Naive thymus-derived CD4-positive, alpha-beta T cell (primary cell): ENCODE measurements around the gene TMEM255A. TPM values are rescaled to one million over a fixed set of nuclear protein-coding genes. Genes with fewer than 3 reads are reported as not detected.

Source experiments
- ATAC-seq: fragments of 150-1000 bp; cut with Tn5 transposase; 2 replicates; pipeline ENCODE4 v1.10.0; 2021; ENCODE audit warnings: mild to moderate bottlenecking, moderate library complexity
- CTCF ChIA-PET: fragments of 350-600 bp; sonication (Branson Sonifier 250); formaldehyde crosslinking; loops from one replicate; lab custom pipeline; 2021; ENCODE audit warnings: antibody characterized with exemption; lab: Charles Lee
- POLR2A ChIA-PET: fragments of 350-600 bp; sonication (Branson Sonifier 250); formaldehyde crosslinking; loops from one replicate; lab custom pipeline; 2021; ENCODE audit warnings: antibody characterized with exemption, inconsistent platforms; lab: Charles Lee
- DNase-seq, 9 donors: peaks; one replicate each; pipeline versions ENCODE4 v3.0.0 to v3.0.0-alpha.2; 2020 to 2022; ENCODE audit warnings: mixed read lengths in 1 of 9
- H3K27ac ChIP-seq: one replicate; pipeline ENCODE4 v1.7.0; 2013; ENCODE audit warnings: mild to moderate bottlenecking, low read depth, low read length, moderate library complexity
- H3K27me3 ChIP-seq, 2 donors: one replicate each; pipeline ENCODE4 v1.7.0; 2013; ENCODE audit warnings: low read length in 2 of 2, mild to moderate bottlenecking in 2 of 2, moderate library complexity in 2 of 2; ENCODE audit not compliant: control insufficient read depth in 2 of 2, insufficient read depth in 2 of 2
- H3K36me3 ChIP-seq, 3 experiments: 1 replicate in 2 of 3; 2 replicates in 1 of 3; pipeline ENCODE4 v1.7.0; 2013; ENCODE audit warnings: low read length in 3 of 3, mild to moderate bottlenecking in 3 of 3, moderate library complexity in 1 of 3; ENCODE audit not compliant: insufficient read depth in 3 of 3, control insufficient read depth in 2 of 3
- H3K4me1 ChIP-seq, 2 donors: one replicate each; pipeline ENCODE4 v1.7.0; 2013; ENCODE audit warnings: low read length in 2 of 2, mild to moderate bottlenecking in 2 of 2, moderate library complexity in 1 of 2; ENCODE audit not compliant: control insufficient read depth in 2 of 2, insufficient read depth in 2 of 2
- H3K4me3 ChIP-seq: 2 replicates; pipeline ENCODE4 v1.7.0; 2013; ENCODE audit warnings: mild to moderate bottlenecking, low read length
- H3K9me3 ChIP-seq, 3 experiments: 1 replicate in 2 of 3; 2 replicates in 1 of 3; pipeline ENCODE4 v1.7.0; 2013; ENCODE audit warnings: low read length in 3 of 3; ENCODE audit not compliant: control insufficient read depth in 2 of 3
- H3K27ac Mint-ChIP-seq, 9 donors: one replicate each; pipeline ENCODE4 v1.8.0; 2020 to 2022; ENCODE audit warnings: mixed read lengths in 9 of 9, mild to moderate bottlenecking in 8 of 9, moderate library complexity in 5 of 9, inconsistent platforms in 2 of 9
- H3K27me3 Mint-ChIP-seq, 5 donors: one replicate each; pipeline ENCODE4 v1.8.0; 2021 to 2022; ENCODE audit warnings: mixed read lengths in 5 of 5, mild to moderate bottlenecking in 1 of 5
- H3K36me3 Mint-ChIP-seq, 5 donors: one replicate each; pipeline ENCODE4 v1.8.0; 2020 to 2022; ENCODE audit warnings: mixed read lengths in 5 of 5, mild to moderate bottlenecking in 3 of 5, inconsistent platforms in 1 of 5
- H3K4me1 Mint-ChIP-seq, 7 donors: one replicate each; pipeline ENCODE4 v1.8.0; 2020 to 2022; ENCODE audit warnings: mixed read lengths in 7 of 7, mild to moderate bottlenecking in 3 of 7, inconsistent platforms in 1 of 7
- H3K4me3 Mint-ChIP-seq, 10 donors: one replicate each; pipeline ENCODE4 v1.8.0; 2020 to 2022; ENCODE audit warnings: mild to moderate bottlenecking in 10 of 10, mixed read lengths in 10 of 10, moderate library complexity in 6 of 10, inconsistent platforms in 2 of 10
- H3K9me3 Mint-ChIP-seq, 11 donors: one replicate each; pipeline ENCODE4 v1.8.0; 2020 to 2022; ENCODE audit warnings: mixed read lengths in 11 of 11, mild to moderate bottlenecking in 4 of 11, inconsistent platforms in 1 of 11, moderate library complexity in 1 of 11
- intact Hi-C, 2 donors: fragments of 100-400 bp; cut with micrococcal nuclease; formaldehyde crosslinking; loops; one replicate each; pipeline ENCODE4 v1.15.1; 2023
- polyA plus RNA-seq, 2 donors: library from polyadenylated mRNA; unstranded; fragments of 300-500 nt; fragmentation: Illumina TruSeq; gene quantifications; one replicate each; pipeline ENCODE4 v1.2.3, GENCODE V29; 2021
- total RNA-seq, 6 experiments: library from RNA in 5 of 6; stranded (reverse) in 5 of 6; gene quantifications; 1 replicate in 5 of 6; 2 replicates in 1 of 6; pipeline ENCODE4 v1.2.3 and lab custom pipeline; 2021 to 2026

Gene TMEM255A
- total and polyA plus RNA-seq, 7 experiments from 2014 or later, result 0.06 to 1.2 (median 0.12) TPM; not detected in 4

GRCh38 chrX:120309873-120310705 is 1.2 kb downstream of the TMEM255A start:
- DNase-seq (peak in 2 of 9 donors; percentile 9), ATAC-seq (no peak)
- Histone ChIP-seq H3K4me1 (peaks cover 0 to 2% of the 10 kb centered on the region in 2 donors), H3K27ac (no peak overlapping the region), H3K9me3 (no peaks in the 10 kb centered on the region), H3K27me3 (peaks cover 0 to 3% of the 10 kb centered on the region in 2 donors), H3K4me3 (peak overlapping the region; percentile 74), H3K36me3 (no peaks in the 10 kb centered on the region)
- intact Hi-C loops, result loop anchor here (1.0 to 10.0 kb wide), 6 partner anchors 9 to 157 kb away; partner anchors contain the start of genes ZBTB33 (in 2 of the 2), ATP1B4 (in 1 of the 2) and LAMP2 (in 1 of the 2)
- Mint-ChIP-seq H3K27ac (peak overlapping the region; percentile 18 to 96 (median 88)), H3K4me1 (peaks cover 8 to 31% (median 15%) of the 10 kb centered on the region in 7 donors), H3K4me3 (peak overlapping the region; percentile 81 to 91 (median 87)), H3K9me3 (peaks cover 0 to 4% (median 0%) of the 10 kb centered on the region in 11 donors), H3K36me3 (no peaks in the 10 kb centered on the region), H3K27me3 (peaks cover 16 to 83% (median 31%) of the 10 kb centered on the region in 5 donors)
- CTCF ChIA-PET, result interaction anchor here (1.2 to 2.2 kb wide), 5 partner anchors 9 to 176 kb away, joined by 4 to 8 read pairs (median 5); partner anchors contain the start of gene ZBTB33
- POLR2A ChIA-PET, result interaction anchor here (0.7 to 2.9 kb wide), 8 partner anchors 15 to 251 kb away, joined by 3 to 15 read pairs (median 4); partner anchors contain the start of genes CUL4B and ZBTB33

GRCh38 chrX:120308959-120309872 is 2.0 kb downstream of the TMEM255A start:
- no peaks in the 10 kb centered on the region for H3K9me3 ChIP-seq
- DNase-seq (peak; percentile 39 to 78 (median 63)), ATAC-seq (peak; percentile 97)
- Mint-ChIP-seq H3K4me1 (peaks cover 8 to 31% (median 15%) of the 10 kb centered on the region in 7 donors), H3K36me3 (no peaks in the 10 kb centered on the region), H3K9me3 (peaks cover 0 to 4% (median 0%) of the 10 kb centered on the region in 11 donors), H3K27me3 (peaks cover 16 to 78% (median 26%) of the 10 kb centered on the region in 5 donors), H3K4me3 (peak overlapping the region; percentile 81 to 91 (median 87)), H3K27ac (peak overlapping the region; percentile 18 to 96 (median 88))
- H3K4me1 ChIP-seq, result peaks cover 0 to 2% of the 10 kb centered on the region in 2 donors
- H3K36me3 ChIP-seq, result no peaks in the 10 kb centered on the region
- POLR2A ChIA-PET, result interaction anchor here (0.7 to 1.9 kb wide), 7 partner anchors 14 to 252 kb away, joined by 3 to 12 read pairs (median 4); partner anchors contain the start of genes CUL4B and ZBTB33
- no peak overlapping the region for H3K27ac ChIP-seq
- intact Hi-C loops, result loop anchor here (1.0 to 5.0 kb wide), 4 partner anchors 10 to 158 kb away; partner anchors contain the start of genes ZBTB33 (in 2 of the 2) and LAMP2 (in 1 of the 2)
- peak overlapping the region; percentile 74 for H3K4me3 ChIP-seq
- CTCF ChIA-PET, result interaction anchor here (0.6 to 2.2 kb wide), 13 partner anchors 9 to 177 kb away, joined by 3 to 8 read pairs (median 4); partner anchors contain the start of gene ZBTB33
- H3K27me3 ChIP-seq, result peaks cover 0 to 3% of the 10 kb centered on the region in 2 donors

- peaks cover 14 to 74% (median 24%) of the 10 kb centered on the region in 5 donors for H3K27me3 Mint-ChIP-seq
- H3K36me3 ChIP-seq, result no peaks in the 10 kb centered on the region
- peaks cover 0 to 3% of the 10 kb centered on the region in 2 donors for H3K27me3 ChIP-seq
- peak overlapping the region in 7 of 10 donors; percentile 16 to 91 (median 86) for H3K4me3 Mint-ChIP-seq
- CTCF ChIA-PET, result interaction anchor here (0.7 to 2.2 kb wide), 10 partner anchors 10 to 150 kb away, joined by 3 to 8 read pairs (median 4); partner anchors contain the start of gene ZBTB33
- peaks cover 8 to 31% (median 15%) of the 10 kb centered on the region in 7 donors for H3K4me1 Mint-ChIP-seq
- H3K36me3 Mint-ChIP-seq, result no peaks in the 10 kb centered on the region
- no peak overlapping the region for H3K27ac ChIP-seq
- POLR2A ChIA-PET, result interaction anchor here (1.3 to 1.9 kb wide), 4 partner anchors 39 to 252 kb away, joined by 4 to 12 read pairs (median 6); partner anchors contain the start of genes CUL4B and ZBTB33
- peaks cover 0 to 2% of the 10 kb centered on the region in 2 donors for H3K4me1 ChIP-seq
- no peak overlapping the region for H3K27ac Mint-ChIP-seq
- H3K9me3 Mint-ChIP-seq, result peaks cover 0 to 4% (median 0%) of the 10 kb centered on the region in 11 donors
- H3K9me3 ChIP-seq, result no peaks in the 10 kb centered on the region
- no peak for DNase-seq
- intact Hi-C loops, result loop anchor here (2.0 to 5.0 kb wide), 2 partner anchors 40 to 159 kb away; partner anchors contain the start of gene LAMP2 (in 1 of the 2)
- H3K4me3 ChIP-seq, result peak overlapping the region; percentile 74
- ATAC-seq, result no peak
These were observed 2.7 kb downstream of the TMEM255A start for GRCh38 chrX:120308558-120308957.

GRCh38 chrX:120306630-120307029 is 4.6 kb downstream of the TMEM255A start:
- Mint-ChIP-seq H3K9me3 (peaks cover 0 to 3% (median 0%) of the 10 kb centered on the region in 11 donors), H3K4me3 (no peak overlapping the region), H3K36me3 (no peaks in the 10 kb centered on the region), H3K27ac (peak overlapping the region in 1 of 9 donors; percentile 57), H3K27me3 (peaks cover 10 to 58% (median 21%) of the 10 kb centered on the region in 5 donors), H3K4me1 (peaks cover 14 to 43% (median 23%) of the 10 kb centered on the region in 7 donors)
- intact Hi-C loops, result loop anchor here in 1 of 2 donors (5.0 kb wide), 1 partner anchor 161 kb away; the partner anchor contains the start of gene LAMP2
- Histone ChIP-seq H3K9me3 (no peaks in the 10 kb centered on the region), H3K27ac (no peak overlapping the region), H3K27me3 (peaks cover 0 to 3% of the 10 kb centered on the region in 2 donors), H3K4me1 (peaks cover 10 to 20% of the 10 kb centered on the region in 2 donors), H3K36me3 (no peaks in the 10 kb centered on the region), H3K4me3 (no peak overlapping the region)
- ChIA-PET CTCF (no interaction called here), POLR2A (no interaction called here)
- ATAC-seq (no peak), DNase-seq (no peak)

- DNase-seq (no peak), ATAC-seq (no peak)
- H3K4me1 Mint-ChIP-seq, result peaks cover 14 to 43% (median 22%) of the 10 kb centered on the region in 7 donors
- Histone ChIP-seq H3K4me1 (peaks cover 10 to 22% of the 10 kb centered on the region in 2 donors), H3K27me3 (peaks cover 0 to 3% of the 10 kb centered on the region in 2 donors), H3K9me3 (no peaks in the 10 kb centered on the region), H3K27ac (no peak overlapping the region), H3K36me3 (no peaks in the 10 kb centered on the region), H3K4me3 (no peak overlapping the region)
- intact Hi-C loops, result loop anchor here in 1 of 2 donors (5.0 kb wide), 1 partner anchor 162 kb away; the partner anchor contains the start of gene LAMP2
- H3K4me3 Mint-ChIP-seq, result no peak overlapping the region
- ChIA-PET POLR2A (no interaction called here), CTCF (no interaction called here)
- H3K27me3 Mint-ChIP-seq, result peaks cover 10 to 49% (median 21%) of the 10 kb centered on the region in 5 donors
- peaks cover 0 to 3% (median 0%) of the 10 kb centered on the region in 11 donors for H3K9me3 Mint-ChIP-seq
- H3K36me3 Mint-ChIP-seq, result no peaks in the 10 kb centered on the region
- H3K27ac Mint-ChIP-seq, result peak overlapping the region in 1 of 9 donors; percentile 42
These were observed 5.6 kb downstream of the TMEM255A start for GRCh38 chrX:120305531-120306141.
